H1 (cell line): ENCODE data around the gene CTSK. TPM values are rescaled to one million over a fixed set of nuclear protein-coding genes. Genes with fewer than 3 reads are reported as not detected.

Source experiments
- CTCF ChIA-PET: fragments of 300-600 bp; sonication (Branson Sonifier 250); formaldehyde crosslinking; loops from one replicate; lab custom pipeline; 2021; ENCODE audit not compliant: partially characterized antibody; lab: Charles Lee
- POLR2A ChIA-PET: fragments of 300-600 bp; sonication (Branson Sonifier 250); formaldehyde crosslinking; loops from one replicate; lab custom pipeline; 2021; ENCODE audit warnings: inconsistent platforms; ENCODE audit not compliant: partially characterized antibody; lab: Charles Lee
- DNase-seq, 2 experiments: peaks; one replicate each; pipeline versions ENCODE4 v3.0.0 to v3.0.0-alpha.2; 2010 to 2022; ENCODE audit warnings: low spot score in 2 of 2, low read depth in 1 of 2, mixed read lengths in 1 of 2
- FAIRE-seq: peaks from 2 replicates; lab custom pipeline; 2011; peaks lifted over from hg19 to GRCh38; lab: Jason Lieb, UNC
- H2AFZ ChIP-seq: 2 replicates; pipeline ENCODE4 v1.8.1; 2012; ENCODE audit warnings: low read length, inconsistent platforms
- H2AK5ac ChIP-seq: 2 replicates; pipeline ENCODE4 v1.6.1; 2013; ENCODE audit warnings: low read depth, low read length
- H2BK120ac ChIP-seq: replicated peaks from 2 replicates; pipeline ENCODE3; 2013; ENCODE audit warnings: low read depth, low read length, inconsistent platforms
- H2BK12ac ChIP-seq: 2 replicates; pipeline ENCODE4 v1.6.1; 2013; ENCODE audit warnings: low read depth, low read length
- H2BK15ac ChIP-seq: 2 replicates; pipeline ENCODE4 v1.6.1; 2013; ENCODE audit warnings: low read length
- H2BK20ac ChIP-seq: 2 replicates; pipeline ENCODE4 v1.6.1; 2013; ENCODE audit warnings: low read length
- H2BK5ac ChIP-seq: 2 replicates; pipeline ENCODE4 v1.6.1; 2013; ENCODE audit warnings: low read depth, low read length
- H3K14ac ChIP-seq: 2 replicates; pipeline ENCODE4 v1.6.1; 2013; ENCODE audit warnings: inconsistent platforms; ENCODE audit not compliant: insufficient read length
- H3K18ac ChIP-seq: 2 replicates; pipeline ENCODE4 v1.6.1; 2013; ENCODE audit warnings: low read length; ENCODE audit errors: extremely low read depth
- H3K23ac ChIP-seq: 2 replicates; pipeline ENCODE4 v1.6.1; 2013; ENCODE audit warnings: inconsistent platforms; ENCODE audit not compliant: insufficient read length
- H3K23me2 ChIP-seq: 2 replicates; pipeline ENCODE4 v1.6.1; 2013; ENCODE audit warnings: low read depth, low read length
- H3K27ac ChIP-seq: 2 replicates; pipeline ENCODE4 v1.6.1; 2011; ENCODE audit warnings: low read depth, low read length, inconsistent platforms
- H3K27me3 ChIP-seq, 4 experiments: replicated peaks in 1 of 4; 1 replicate in 1 of 4; 2 replicates in 3 of 4; pipeline versions ENCODE4 v1.6.1 to v1.8.1; 2011 to 2013; ENCODE audit warnings: low read length in 3 of 4, mild to moderate bottlenecking in 3 of 4, inconsistent platforms in 2 of 4, mixed read lengths in 2 of 4, moderate library complexity in 1 of 4; ENCODE audit not compliant: control insufficient read depth in 3 of 4, insufficient read depth in 3 of 4; ENCODE audit errors: extremely low read depth in 1 of 4
- H3K36me3 ChIP-seq, 4 experiments: 2 replicates each; pipeline versions ENCODE4 v1.6.1 to v1.8.1; 2011 to 2013; ENCODE audit warnings: mild to moderate bottlenecking in 4 of 4, low read length in 3 of 4, moderate library complexity in 2 of 4, control low read depth in 1 of 4, inconsistent platforms in 1 of 4; ENCODE audit not compliant: insufficient read depth in 4 of 4, control insufficient read depth in 2 of 4
- H3K4ac ChIP-seq: replicated peaks from 2 replicates; pipeline ENCODE3; 2013; ENCODE audit warnings: low read length, low read depth, mixed read lengths, inconsistent platforms; ENCODE audit not compliant: insufficient read length
- H3K4me1 ChIP-seq, 4 experiments: replicated peaks in 1 of 4; 1 replicate in 1 of 4; 2 replicates in 3 of 4; pipeline versions ENCODE4 v1.6.1 to v1.8.1; 2011 to 2013; ENCODE audit warnings: low read length in 3 of 4, inconsistent platforms in 2 of 4, mixed read lengths in 1 of 4; ENCODE audit not compliant: insufficient read depth in 4 of 4, control insufficient read depth in 3 of 4
- H3K4me2 ChIP-seq, 2 experiments: 2 replicates each; pipeline versions ENCODE4 v1.6.1 to v1.8.1; 2011 to 2013; ENCODE audit warnings: low read depth in 2 of 2, low read length in 2 of 2, control low read depth in 1 of 2, inconsistent platforms in 1 of 2, mild to moderate bottlenecking in 1 of 2; ENCODE audit not compliant: insufficient read depth in 1 of 2
- H3K4me3 ChIP-seq, 4 experiments: fragments of 200-600, 300-600 bp in 1 of 4; sonication (generic), shearing (Covaris generic), sonication (Bioruptor Twin) in 1 of 4; 2 replicates each; pipeline versions ENCODE4 v1.5.1 to v1.8.1; 2011 to 2016; ENCODE audit warnings: low read length in 4 of 4, low read depth in 3 of 4, control low read depth in 2 of 4, inconsistent platforms in 2 of 4, mild to moderate bottlenecking in 2 of 4, mixed read lengths in 1 of 4, moderate library complexity in 1 of 4; ENCODE audit not compliant: insufficient read depth in 2 of 4; ENCODE audit errors: extremely low read depth in 1 of 4
- H3K56ac ChIP-seq: replicated peaks from 2 replicates; pipeline ENCODE3; 2013; ENCODE audit warnings: low read depth, mild to moderate bottlenecking, mixed read lengths, low read length, inconsistent platforms; ENCODE audit not compliant: insufficient read length
- H3K79me1 ChIP-seq: 2 replicates; pipeline ENCODE4 v1.6.1; 2013; ENCODE audit warnings: low read depth, low read length, control low read depth
- H3K79me2 ChIP-seq, 2 experiments: 2 replicates each; pipeline versions ENCODE4 v1.6.1 to v1.8.1; 2012 to 2013; ENCODE audit warnings: low read length in 2 of 2, mild to moderate bottlenecking in 2 of 2, inconsistent platforms in 1 of 2; ENCODE audit not compliant: insufficient read depth in 2 of 2, control insufficient read depth in 1 of 2
- H3K9ac ChIP-seq, 4 experiments: replicated peaks in 1 of 4; 1 replicate in 1 of 4; 2 replicates in 3 of 4; pipeline versions ENCODE4 v1.6.1 to v1.8.1; 2011 to 2013; ENCODE audit warnings: low read depth in 3 of 4, low read length in 3 of 4, control low read depth in 2 of 4, mild to moderate bottlenecking in 2 of 4, moderate library complexity in 2 of 4, inconsistent platforms in 1 of 4; ENCODE audit errors: extremely low read depth in 1 of 4
- H3K9me3 ChIP-seq, 2 experiments: 2 replicates each; pipeline versions ENCODE4 v1.6.1 to v1.8.1; 2012 to 2013; ENCODE audit warnings: mild to moderate bottlenecking in 2 of 2, moderate library complexity in 2 of 2, control low read depth in 1 of 2, inconsistent platforms in 1 of 2, low read depth in 1 of 2, low read length in 1 of 2, mixed read lengths in 1 of 2; ENCODE audit not compliant: insufficient read depth in 2 of 2
- H4K20me1 ChIP-seq, 2 experiments: replicated peaks in 1 of 2; 2 replicates each; pipeline versions ENCODE3 to v1.8.1; 2011 to 2013; ENCODE audit warnings: inconsistent platforms in 2 of 2, low read length in 2 of 2, mild to moderate bottlenecking in 1 of 2; ENCODE audit not compliant: insufficient read depth in 2 of 2, control insufficient read depth in 1 of 2
- H4K5ac ChIP-seq: 2 replicates; pipeline ENCODE4 v1.6.1; 2013; ENCODE audit warnings: low read length, low read depth, mixed read lengths, inconsistent platforms; ENCODE audit not compliant: insufficient read length
- H4K8ac ChIP-seq: 2 replicates; pipeline ENCODE4 v1.8.0; 2013; ENCODE audit warnings: mild to moderate bottlenecking, moderate library complexity, low read length, inconsistent platforms; ENCODE audit not compliant: insufficient read depth; ENCODE audit errors: extremely low read depth
- H4K91ac ChIP-seq: replicated peaks from 2 replicates; pipeline ENCODE3; 2013; ENCODE audit warnings: low read length, mixed read lengths, inconsistent platforms; ENCODE audit not compliant: insufficient read length
- BRCA1 ChIP-seq: IDR thresholded peaks from 2 replicates; pipeline ENCODE4 v1.6.1; 2012; ENCODE audit warnings: low read depth, low read length, improper control_type of control experiment
- CEBPB ChIP-seq: IDR thresholded peaks from 2 replicates; pipeline ENCODE4 v1.6.1; 2012; ENCODE audit warnings: low read depth, low read length
- CHD2 ChIP-seq: IDR thresholded peaks from 2 replicates; pipeline ENCODE4 v1.6.1; 2012; ENCODE audit warnings: low read length, improper control_type of control experiment
- GTF2F1 ChIP-seq: IDR thresholded peaks from 2 replicates; pipeline ENCODE4 v1.6.1; 2012; ENCODE audit warnings: low read depth, low read length, improper control_type of control experiment, borderline replicate concordance
- POLR2A ChIP-seq, 2 experiments: IDR thresholded peaks; 1 replicate in 1 of 2; 2 replicates in 1 of 2; pipeline ENCODE4 v1.6.1; 2011; ENCODE audit warnings: low read depth in 2 of 2, low read length in 2 of 2, mild to moderate bottlenecking in 2 of 2; ENCODE audit errors: control extremely low read depth in 1 of 2
- POU5F1 ChIP-seq: IDR thresholded peaks from 2 replicates; pipeline ENCODE4 v1.6.1; 2011; ENCODE audit warnings: low read depth, mild to moderate bottlenecking, low read length, moderate library complexity
- RNF2 ChIP-seq: fragments of 200-900, 300-1000 bp; sonication (generic); IDR thresholded peaks from 2 replicates; pipeline ENCODE4 v1.7.1; 2016; ENCODE audit warnings: borderline replicate concordance, low read depth, mild to moderate bottlenecking, antibody characterized with exemption, low read length; ENCODE audit not compliant: poor library complexity, severe bottlenecking; ENCODE audit errors: missing control alignments
- SP4 ChIP-seq: IDR thresholded peaks from 2 replicates; pipeline ENCODE4 v1.6.1; 2012; ENCODE audit warnings: low read length, inconsistent platforms
- SRF ChIP-seq: IDR thresholded peaks from 2 replicates; pipeline ENCODE4 v1.6.1; 2011; ENCODE audit warnings: mild to moderate bottlenecking, low read depth, low read length, moderate library complexity
- TCF12 ChIP-seq: IDR thresholded peaks from 2 replicates; pipeline ENCODE4 v1.6.1; 2011; ENCODE audit warnings: low read depth, mild to moderate bottlenecking, low read length
- WGBS, 2 experiments: shearing (Covaris generic) in 1 of 2; methylation state at CpG; one replicate each; pipeline versions ENCODE4 v1.1.6 to v1.1.7; 2013 to 2015; ENCODE audit warnings: low lambda C conversion rate in 2 of 2, mixed read lengths in 2 of 2, inconsistent platforms in 1 of 2, low coverage in 1 of 2, missing lambda C conversion rate in 1 of 2; ENCODE audit not compliant: insufficient replicate concordance in 2 of 2, insufficient coverage in 1 of 2, insufficient read length in 1 of 2; ENCODE audit errors: extremely low coverage in 1 of 2, missing lambda C conversion rate in 1 of 2; 5-methylcytosine and 5-hydroxymethylcytosine counted together
- polyA plus RNA-seq, 7 experiments: library from polyadenylated mRNA; depleted of rRNA in 3 of 7; stranded (reverse) in 5 of 7; unstranded in 2 of 7; fragments of >200 nt in 5 of 7; fragments of 200-250 nt in 2 of 7; gene quantifications; 1 replicate in 5 of 7; 2 replicates in 1 of 7; 4 replicates in 1 of 7; pipeline versions ENCODE4 v1.2.1 to v1.2.3, GENCODE V29; 2011 to 2013; ENCODE audit warnings: missing spikeins in 2 of 7, mixed read lengths in 2 of 7
- total RNA-seq: library from RNA; stranded (reverse); fragmentation: NEBNext Ultra II Directional; extraction: Animal tissue kit (Norgen Biotek cat#: 25700); gene quantifications from 2 replicates; pipeline ENCODE4 v1.2.1, GENCODE V29; 2021
- TF ChIP-seq, protein P1 (sequence below): IDR thresholded peaks from 2 replicates; pipeline ENCODE4 v1.6.1; 2012; ENCODE audit warnings: low read length, inconsistent platforms
- TF ChIP-seq, protein P2 (sequence below): IDR thresholded peaks from 2 replicates; pipeline ENCODE4 v1.6.1; 2012; ENCODE audit warnings: inconsistent platforms

Gene CTSK
- total and polyA plus RNA-seq, 2 of the 8 experiments (the other 6 are each of a cell fraction or from before 2014, with no cell fraction given) = 2.7 to 4.2 TPM

DNA sequence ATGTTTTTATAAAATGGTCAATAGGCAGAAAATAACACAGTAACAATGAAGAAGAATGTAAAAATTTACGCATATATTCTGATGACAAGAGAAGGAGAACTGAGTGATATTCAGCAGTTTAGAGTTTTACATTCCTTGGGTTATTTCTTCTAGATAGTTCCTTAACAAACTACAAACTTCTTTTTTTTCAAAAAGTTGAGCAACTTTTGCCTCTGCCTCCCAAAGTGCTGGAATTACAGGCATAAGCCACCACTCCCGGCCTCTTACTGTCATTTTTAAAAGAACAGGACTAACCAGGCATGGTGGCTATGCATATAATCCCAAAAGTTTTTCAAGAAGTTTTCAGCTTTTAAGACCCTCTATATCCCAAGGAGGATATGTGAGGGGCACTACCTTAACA is 35.4 kb upstream of the CTSK start:
- FAIRE-seq (no peak), DNase-seq (no peak)
- H3K18ac ChIP-seq = no peak overlapping the region
- H2AK5ac ChIP-seq = no peak overlapping the region
- no peak overlapping the region for H2BK5ac ChIP-seq
- H2BK20ac ChIP-seq = no peak overlapping the region
- H3K27ac ChIP-seq = no peak overlapping the region
- no peak overlapping the region for H3K23ac ChIP-seq
- no peaks in the 10 kb centered on the region for H4K20me1 ChIP-seq
- H3K4me1 ChIP-seq = no peaks in the 10 kb centered on the region
- H3K36me3 ChIP-seq = peaks cover 0 to 3% (median 0%) of the 10 kb centered on the region in 4 experiments; a peak in 2 of 8 replicates
- H2AFZ ChIP-seq = no peak overlapping the region
- no peaks in the 10 kb centered on the region for H3K9me3 ChIP-seq
- no peaks in the 10 kb centered on the region for H3K79me2 ChIP-seq
- no peak overlapping the region for H2BK12ac ChIP-seq
- 97% methylated on average over 2 of the region's 2 CpGs; no CpG with 5 or more reads in 1 of the 2 experiments for WGBS, 2 experiments
- H4K8ac ChIP-seq = no peak overlapping the region
- H3K14ac ChIP-seq = no peak overlapping the region
- no peaks in the 10 kb centered on the region for H3K27me3 ChIP-seq
- no peak overlapping the region for H3K9ac ChIP-seq
- no peak overlapping the region for H3K4me2 ChIP-seq
- H3K79me1 ChIP-seq = no peaks in the 10 kb centered on the region
- no peak overlapping the region for H2BK120ac ChIP-seq
- no peak overlapping the region for H2BK15ac ChIP-seq
- no peaks in the 10 kb centered on the region for H3K23me2 ChIP-seq
- H4K5ac ChIP-seq = no peak overlapping the region
- no peak overlapping the region for H3K56ac ChIP-seq
- ChIA-PET CTCF (interaction anchor here (0.5 to 1.5 kb wide), 4 partner anchors 30 to 231 kb away, joined by 3 to 5 read pairs (median 3); no protein-coding TSS in a partner anchor), POLR2A (interaction anchor here (0.7 kb wide), 1 partner anchor 123 kb away, joined by 3 read pairs; no protein-coding TSS in a partner anchor)
- no peak overlapping the region for H4K91ac ChIP-seq
- no peak overlapping the region for H3K4me3 ChIP-seq
- no peak overlapping the region for H3K4ac ChIP-seq
- TF ChIP-seq RNF2 (no peak), CHD2 (no peak), POLR2A (IDR thresholded peaks at IDR 0.05; ENCODE audit: control extremely low read depth in 1 of 2, low read depth in 2 of 2, low read length in 2 of 2) (no peak), POU5F1 (no peak), GTF2F1 (no peak), CEBPB (no peak), BRCA1 (no peak), SRF (no peak), TCF12 (no peak), SP4 (no peak)
- TF ChIP-seq, protein P1, sequence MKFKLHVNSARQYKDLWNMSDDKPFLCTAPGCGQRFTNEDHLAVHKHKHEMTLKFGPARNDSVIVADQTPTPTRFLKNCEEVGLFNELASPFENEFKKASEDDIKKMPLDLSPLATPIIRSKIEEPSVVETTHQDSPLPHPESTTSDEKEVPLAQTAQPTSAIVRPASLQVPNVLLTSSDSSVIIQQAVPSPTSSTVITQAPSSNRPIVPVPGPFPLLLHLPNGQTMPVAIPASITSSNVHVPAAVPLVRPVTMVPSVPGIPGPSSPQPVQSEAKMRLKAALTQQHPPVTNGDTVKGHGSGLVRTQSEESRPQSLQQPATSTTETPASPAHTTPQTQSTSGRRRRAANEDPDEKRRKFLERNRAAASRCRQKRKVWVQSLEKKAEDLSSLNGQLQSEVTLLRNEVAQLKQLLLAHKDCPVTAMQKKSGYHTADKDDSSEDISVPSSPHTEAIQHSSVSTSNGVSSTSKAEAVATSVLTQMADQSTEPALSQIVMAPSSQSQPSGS = no peak
- TF ChIP-seq, protein P2, sequence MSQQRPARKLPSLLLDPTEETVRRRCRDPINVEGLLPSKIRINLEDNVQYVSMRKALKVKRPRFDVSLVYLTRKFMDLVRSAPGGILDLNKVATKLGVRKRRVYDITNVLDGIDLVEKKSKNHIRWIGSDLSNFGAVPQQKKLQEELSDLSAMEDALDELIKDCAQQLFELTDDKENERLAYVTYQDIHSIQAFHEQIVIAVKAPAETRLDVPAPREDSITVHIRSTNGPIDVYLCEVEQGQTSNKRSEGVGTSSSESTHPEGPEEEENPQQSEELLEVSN = no peak
